ENCODE results near the gene ARL6IP4.

DNA sequence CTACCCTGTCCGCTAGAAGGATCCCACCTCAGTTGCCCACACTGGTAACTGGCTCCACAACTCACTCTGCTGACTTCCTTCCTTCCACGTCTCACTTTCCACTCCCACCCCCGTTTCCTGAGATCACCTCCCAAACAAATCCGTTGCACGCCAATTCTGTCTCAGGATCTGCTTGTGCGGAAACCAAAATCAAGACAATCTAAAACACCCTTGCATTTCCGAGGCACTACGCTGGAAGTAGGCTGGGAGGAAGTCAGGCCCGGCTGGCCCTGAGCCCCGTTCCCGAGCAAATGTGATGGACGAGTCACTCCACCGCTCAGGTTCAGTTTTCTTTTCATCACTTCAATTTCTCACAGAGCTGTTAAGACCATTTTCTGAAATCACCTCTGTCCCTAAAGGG is 37.3 kb upstream of the ARL6IP4 start:
- TF ChIP-seq, protein P1, sequence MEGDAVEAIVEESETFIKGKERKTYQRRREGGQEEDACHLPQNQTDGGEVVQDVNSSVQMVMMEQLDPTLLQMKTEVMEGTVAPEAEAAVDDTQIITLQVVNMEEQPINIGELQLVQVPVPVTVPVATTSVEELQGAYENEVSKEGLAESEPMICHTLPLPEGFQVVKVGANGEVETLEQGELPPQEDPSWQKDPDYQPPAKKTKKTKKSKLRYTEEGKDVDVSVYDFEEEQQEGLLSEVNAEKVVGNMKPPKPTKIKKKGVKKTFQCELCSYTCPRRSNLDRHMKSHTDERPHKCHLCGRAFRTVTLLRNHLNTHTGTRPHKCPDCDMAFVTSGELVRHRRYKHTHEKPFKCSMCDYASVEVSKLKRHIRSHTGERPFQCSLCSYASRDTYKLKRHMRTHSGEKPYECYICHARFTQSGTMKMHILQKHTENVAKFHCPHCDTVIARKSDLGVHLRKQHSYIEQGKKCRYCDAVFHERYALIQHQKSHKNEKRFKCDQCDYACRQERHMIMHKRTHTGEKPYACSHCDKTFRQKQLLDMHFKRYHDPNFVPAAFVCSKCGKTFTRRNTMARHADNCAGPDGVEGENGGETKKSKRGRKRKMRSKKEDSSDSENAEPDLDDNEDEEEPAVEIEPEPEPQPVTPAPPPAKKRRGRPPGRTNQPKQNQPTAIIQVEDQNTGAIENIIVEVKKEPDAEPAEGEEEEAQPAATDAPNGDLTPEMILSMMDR (IDR thresholded peaks at IDR 0.05), result no peak
- no peak for TF ChIP-seq POLR2A (IDR thresholded peaks at IDR 0.05)
